SU-DHL-6 (cell line): ENCODE measurements around the gene GPR89B.
"Not testable (repeated sequence)": the region's sequence is repeated elsewhere in the genome, so short reads cannot be mapped to it uniquely, and the experiment has no call there.

Experiments used
- H2AFZ ChIP-seq: fragments of 200-600 bp; sonication (generic); 2 replicates; pipeline ENCODE4 v1.6.1; 2014; ENCODE audit warnings: low read depth, mild to moderate bottlenecking, moderate library complexity, mixed read lengths, antibody characterized with exemption, low read length; ENCODE audit not compliant: severe bottlenecking
- H3F3A ChIP-seq: fragments of 200-600 bp; shearing (Covaris generic); 2 replicates; pipeline ENCODE4 v1.6.0; 2016; ENCODE audit warnings: antibody characterized with exemption, mild to moderate bottlenecking; ENCODE audit not compliant: insufficient read depth
- H3K27ac ChIP-seq: fragments of 200-600 bp; sonication (generic); 2 replicates; pipeline ENCODE4 v1.5.1; 2016; ENCODE audit warnings: low read depth, mild to moderate bottlenecking, low read length, moderate library complexity, mixed read lengths
- H3K27me3 ChIP-seq: fragments of 200-600 bp; sonication (generic), shearing (Covaris generic); 2 replicates; pipeline ENCODE4 v1.6.0; 2014; ENCODE audit warnings: mild to moderate bottlenecking, low read length
- H3K36me3 ChIP-seq: fragments of 200-600 bp; sonication (generic); 2 replicates; pipeline ENCODE4 v1.6.1; 2014; ENCODE audit warnings: mild to moderate bottlenecking, low read length, mixed read lengths
- H3K4me2 ChIP-seq: fragments of 300-600, 200-600 bp; shearing (Covaris generic), sonication (generic); 2 replicates; pipeline ENCODE4 v1.6.0; 2014; ENCODE audit warnings: low read length, low read depth, mild to moderate bottlenecking; ENCODE audit not compliant: poor library complexity, severe bottlenecking
- H3K4me3 ChIP-seq: fragments of 200-600 bp; sonication (generic); 2 replicates; pipeline ENCODE4 v1.5.1; 2014; ENCODE audit warnings: antibody characterized with exemption, low read length, mild to moderate bottlenecking, mixed read lengths; ENCODE audit not compliant: insufficient read depth, poor library complexity, severe bottlenecking
- H3K79me2 ChIP-seq: fragments of 200-600 bp; sonication (generic); 2 replicates; pipeline ENCODE4 v1.6.1; 2014; ENCODE audit warnings: mild to moderate bottlenecking, low read length, moderate library complexity; ENCODE audit not compliant: insufficient read depth
- H3K9ac ChIP-seq: fragments of 200-600 bp; sonication (generic); 2 replicates; pipeline ENCODE4 v1.7.0; 2014; ENCODE audit warnings: mild to moderate bottlenecking, low read length
- H3K9me2 ChIP-seq: fragments of 200-600 bp; sonication (generic); replicated peaks from 2 replicates; pipeline ENCODE4 v1.6.1; 2014; ENCODE audit warnings: low read length; ENCODE audit not compliant: insufficient read depth
- H3K9me3 ChIP-seq: fragments of 200-600 bp; sonication (generic); 2 replicates; pipeline ENCODE4 v1.6.1; 2014; ENCODE audit warnings: low read length, mixed read lengths; ENCODE audit not compliant: insufficient read depth
- H4K20me1 ChIP-seq: fragments of 200-600 bp; sonication (generic); 2 replicates; pipeline ENCODE4 v1.6.1; 2014; ENCODE audit warnings: low read depth, mild to moderate bottlenecking, antibody characterized with exemption, low read length, moderate library complexity, mixed read lengths
- EZH2phosphoT487 ChIP-seq: fragments of 200-600 bp; sonication (generic), shearing (Covaris generic); conservative IDR thresholded peaks from 2 replicates; pipeline ENCODE4 v1.6.1; 2018; ENCODE audit warnings: mild to moderate bottlenecking, antibody characterized with exemption, low read length, moderate library complexity, mixed read lengths
- TF ChIP-seq, protein P1 (sequence below): fragments of 200-600 bp; sonication (generic); IDR thresholded peaks from one replicate; pipeline ENCODE4 v1.5.1; 2017; ENCODE audit warnings: antibody characterized with exemption, mild to moderate bottlenecking, low read length, moderate library complexity; ENCODE audit not compliant: insufficient read depth, poor library complexity, severe bottlenecking

Gene GPR89B

GRCh38 chr1:148010527-148010926, 82.3 kb downstream of the GPR89B start:
- no peak overlapping the region for H2AFZ ChIP-seq
- no peak overlapping the region for H3K27ac ChIP-seq
- H3K27me3 ChIP-seq: no peaks in the 10 kb centered on the region
- H3K9ac ChIP-seq: no peak overlapping the region
- H3K9me3 ChIP-seq: no peaks in the 10 kb centered on the region
- H3K79me2 ChIP-seq: no peaks in the 10 kb centered on the region
- H3F3A ChIP-seq: no peaks in the 10 kb centered on the region
- TF ChIP-seq, protein P1, sequence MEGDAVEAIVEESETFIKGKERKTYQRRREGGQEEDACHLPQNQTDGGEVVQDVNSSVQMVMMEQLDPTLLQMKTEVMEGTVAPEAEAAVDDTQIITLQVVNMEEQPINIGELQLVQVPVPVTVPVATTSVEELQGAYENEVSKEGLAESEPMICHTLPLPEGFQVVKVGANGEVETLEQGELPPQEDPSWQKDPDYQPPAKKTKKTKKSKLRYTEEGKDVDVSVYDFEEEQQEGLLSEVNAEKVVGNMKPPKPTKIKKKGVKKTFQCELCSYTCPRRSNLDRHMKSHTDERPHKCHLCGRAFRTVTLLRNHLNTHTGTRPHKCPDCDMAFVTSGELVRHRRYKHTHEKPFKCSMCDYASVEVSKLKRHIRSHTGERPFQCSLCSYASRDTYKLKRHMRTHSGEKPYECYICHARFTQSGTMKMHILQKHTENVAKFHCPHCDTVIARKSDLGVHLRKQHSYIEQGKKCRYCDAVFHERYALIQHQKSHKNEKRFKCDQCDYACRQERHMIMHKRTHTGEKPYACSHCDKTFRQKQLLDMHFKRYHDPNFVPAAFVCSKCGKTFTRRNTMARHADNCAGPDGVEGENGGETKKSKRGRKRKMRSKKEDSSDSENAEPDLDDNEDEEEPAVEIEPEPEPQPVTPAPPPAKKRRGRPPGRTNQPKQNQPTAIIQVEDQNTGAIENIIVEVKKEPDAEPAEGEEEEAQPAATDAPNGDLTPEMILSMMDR: no peak
- no peak for TF ChIP-seq EZH2phosphoT487
- no peak overlapping the region for H3K4me2 ChIP-seq
- no peaks in the 10 kb centered on the region for H4K20me1 ChIP-seq
- H3K9me2 ChIP-seq: no peaks in the 10 kb centered on the region
- no peaks in the 10 kb centered on the region for H3K36me3 ChIP-seq
- H3K4me3 ChIP-seq: no peak overlapping the region

GRCh38 chr1:148013177-148014144, 85.2 kb downstream of the GPR89B start:
- H3K36me3 ChIP-seq, H2AFZ ChIP-seq, H3K27me3 ChIP-seq, H3K79me2 ChIP-seq, H3K27ac ChIP-seq, H3F3A ChIP-seq, H3K9me3 ChIP-seq, H3K9me2 ChIP-seq, H3K4me3 ChIP-seq, H3K4me2 ChIP-seq, H4K20me1 ChIP-seq, H3K9ac ChIP-seq: not testable (repeated sequence)

DNA sequence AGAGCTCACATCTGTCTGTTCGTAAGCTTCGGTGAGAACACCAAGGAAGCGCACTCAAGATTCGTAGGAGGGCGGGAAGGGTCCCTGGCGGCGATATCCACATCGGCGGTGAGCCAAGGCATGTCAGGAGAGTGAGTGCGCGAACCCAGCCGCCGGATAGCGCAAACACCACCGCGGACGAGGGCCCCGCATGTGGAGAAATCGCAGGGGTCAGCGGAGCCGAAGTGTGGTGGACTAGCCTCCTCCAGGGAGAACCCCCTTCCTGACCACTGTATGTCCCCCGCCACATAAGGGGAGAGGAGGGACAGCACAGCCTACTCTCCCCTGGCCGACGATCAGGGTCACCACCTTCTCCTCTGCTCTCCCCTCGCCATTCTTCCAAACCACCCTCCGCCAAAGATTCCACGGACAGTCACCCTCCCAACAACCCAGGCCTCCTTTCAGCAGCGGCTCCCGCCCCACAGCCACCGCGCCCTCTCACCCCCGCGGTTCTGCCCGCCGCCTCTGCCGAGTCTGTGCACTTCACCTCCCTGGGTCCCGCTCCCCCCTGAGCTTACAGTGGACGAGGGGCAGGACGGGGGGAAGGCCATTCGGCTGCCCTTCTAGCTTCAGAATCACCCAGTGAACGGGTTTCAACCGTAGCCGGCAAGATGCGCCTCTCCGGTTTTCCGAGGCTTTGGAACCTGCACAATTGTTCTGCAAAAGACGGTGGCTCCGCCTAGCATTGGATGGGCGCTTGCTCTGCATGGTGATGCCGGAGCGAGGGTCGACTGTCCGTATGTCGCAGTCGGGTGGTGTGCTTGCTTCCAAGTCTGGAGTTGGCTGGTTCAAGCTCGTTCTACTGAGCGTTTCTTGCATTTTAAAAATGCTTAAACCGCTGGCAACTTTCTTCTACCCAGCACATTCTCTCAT, 86.3 kb downstream of the GPR89B start:
- H3K27ac ChIP-seq, H4K20me1 ChIP-seq, H3F3A ChIP-seq, H3K27me3 ChIP-seq, H3K9ac ChIP-seq, H2AFZ ChIP-seq, H3K36me3 ChIP-seq, H3K79me2 ChIP-seq, H3K9me3 ChIP-seq, H3K4me2 ChIP-seq, H3K9me2 ChIP-seq, H3K4me3 ChIP-seq: not testable (repeated sequence)

DNA sequence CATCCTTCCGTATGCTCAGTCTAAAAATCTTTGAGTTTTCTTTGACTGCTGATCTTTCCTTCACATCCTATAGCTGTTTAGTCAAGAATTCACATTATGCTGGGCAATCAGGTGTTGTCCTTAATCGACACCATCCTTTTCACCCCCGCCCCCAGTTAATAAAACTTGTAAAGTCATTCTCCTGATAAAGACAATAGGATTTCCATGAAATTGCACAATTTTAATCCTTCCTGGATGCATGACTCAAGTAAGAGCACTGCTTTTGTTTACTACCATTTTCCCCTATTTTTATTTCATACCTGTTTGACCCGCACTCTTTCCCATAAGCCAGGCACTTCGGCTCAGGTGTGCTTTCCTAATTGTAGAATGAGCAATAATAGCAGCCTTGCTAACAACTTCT, 96.7 kb downstream of the GPR89B start:
- not testable (repeated sequence) for H3K79me2 ChIP-seq, H3K9me3 ChIP-seq, H3K36me3 ChIP-seq, H3F3A ChIP-seq, H3K9ac ChIP-seq, H3K4me3 ChIP-seq, H3K27me3 ChIP-seq, H3K9me2 ChIP-seq, H2AFZ ChIP-seq, H3K27ac ChIP-seq, H3K4me2 ChIP-seq, H4K20me1 ChIP-seq

DNA sequence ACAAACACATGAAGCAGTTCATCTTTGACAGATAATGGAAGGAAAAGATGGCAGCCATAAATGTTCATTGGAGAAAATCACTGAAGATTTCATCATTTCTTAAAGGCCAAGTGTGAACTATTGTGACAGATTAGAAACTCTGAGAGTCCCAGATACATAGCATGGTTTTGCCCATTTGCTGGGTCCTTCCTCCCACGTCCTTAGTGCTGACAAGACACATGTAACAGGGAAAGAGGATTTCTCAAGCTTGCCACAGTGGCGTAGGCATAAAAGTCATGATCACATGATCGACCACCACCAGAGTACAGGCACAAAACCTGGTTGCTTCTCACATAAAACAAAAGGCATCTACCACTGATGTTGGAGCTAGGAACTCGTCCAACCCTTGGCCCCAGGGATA, 98.8 kb downstream of the GPR89B start:
- H3K4me2 ChIP-seq, H3K9me2 ChIP-seq, H3K27ac ChIP-seq, H3K36me3 ChIP-seq, H3K4me3 ChIP-seq, H3K9me3 ChIP-seq, H4K20me1 ChIP-seq, H3K27me3 ChIP-seq, H3F3A ChIP-seq, H3K79me2 ChIP-seq, H3K9ac ChIP-seq, H2AFZ ChIP-seq: not testable (repeated sequence)

DNA sequence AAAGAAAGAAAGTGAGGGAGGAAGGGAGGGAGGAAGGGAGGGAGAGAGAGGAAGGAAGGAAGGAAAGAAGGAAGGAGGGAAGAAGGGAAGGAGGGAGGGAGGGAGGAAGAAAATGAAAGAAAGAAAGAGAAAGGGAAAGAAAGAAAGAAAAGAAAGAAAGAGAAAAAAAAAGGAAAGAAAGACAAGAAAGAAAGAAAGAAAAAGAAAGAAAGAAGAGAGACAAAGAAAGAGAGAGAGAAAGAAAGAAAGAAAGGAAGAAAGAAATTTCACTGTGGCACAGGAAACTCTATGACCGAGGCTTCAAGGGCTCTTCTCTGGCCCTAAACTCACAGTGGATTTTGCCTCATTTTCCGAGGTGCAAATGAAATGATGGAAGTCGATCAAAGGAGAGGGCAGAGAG, 104.0 kb downstream of the GPR89B start:
- not testable (repeated sequence) for H3K4me3 ChIP-seq, H3K9me3 ChIP-seq, H3K9me2 ChIP-seq, H2AFZ ChIP-seq, H3K9ac ChIP-seq, H3F3A ChIP-seq, H4K20me1 ChIP-seq, H3K4me2 ChIP-seq, H3K27me3 ChIP-seq, H3K36me3 ChIP-seq, H3K27ac ChIP-seq, H3K79me2 ChIP-seq

DNA sequence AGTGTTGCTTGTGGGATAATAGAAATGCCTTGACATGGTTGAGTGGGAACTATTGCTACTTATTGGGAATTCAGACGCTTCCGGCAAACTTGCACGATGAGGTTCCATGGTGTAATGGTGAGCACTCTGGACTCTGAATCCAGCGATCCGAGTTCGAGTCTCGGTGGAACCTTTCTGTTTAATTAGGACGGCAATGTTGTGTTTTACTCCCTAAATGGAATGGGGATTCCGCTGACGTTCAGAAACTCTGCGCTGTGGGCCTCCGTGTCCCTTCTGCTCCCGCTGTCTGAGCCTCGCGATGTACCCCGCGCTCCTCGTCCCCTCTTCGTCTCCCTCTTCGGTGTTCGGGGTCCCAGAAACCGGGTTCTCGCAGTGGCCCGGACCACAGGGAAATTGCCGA, 104.5 kb downstream of the GPR89B start:
- H3K4me2 ChIP-seq, H3K36me3 ChIP-seq, H2AFZ ChIP-seq, H3K9me3 ChIP-seq, H3K79me2 ChIP-seq, H3F3A ChIP-seq, H3K4me3 ChIP-seq, H3K27ac ChIP-seq, H3K9ac ChIP-seq, H3K27me3 ChIP-seq, H3K9me2 ChIP-seq, H4K20me1 ChIP-seq: not testable (repeated sequence)
